Transverse colon (tissue), 4 donors: Measurements from ENCODE around the gene PCNX4. TPM values are rescaled to one million over a fixed set of nuclear protein-coding genes. Genes with fewer than 3 reads are reported as not detected.

ENCODE experiments used
- DNase-seq: peaks from one replicate; pipeline ENCODE4 v3.0.0-alpha.2; 2019
- H3K27ac ChIP-seq, 4 donors: fragments of 200-600 bp; sonication (generic); 2 replicates each; pipeline ENCODE4 v1.5.1; 2016 to 2018; ENCODE audit warnings: inconsistent platforms in 4 of 4
- H3K27me3 ChIP-seq: fragments of 200-600 bp; sonication (generic); 2 replicates; pipeline ENCODE4 v1.5.1; 2017; ENCODE audit warnings: inconsistent platforms
- H3K36me3 ChIP-seq, 4 donors: fragments of 200-600 bp; sonication (generic); 2 replicates each; pipeline ENCODE4 v1.5.1; 2017 to 2019; ENCODE audit warnings: inconsistent platforms in 4 of 4
- H3K4me1 ChIP-seq, 4 donors: fragments of 200-600 bp; sonication (generic); 2 replicates each; pipeline ENCODE4 v1.5.1; 2017 to 2020; ENCODE audit warnings: inconsistent platforms in 4 of 4
- H3K4me3 ChIP-seq, 4 donors: fragments of 200-600 bp; sonication (generic); 1 replicate in 1 of 4; 2 replicates in 3 of 4; pipeline versions ENCODE4 v1.5.1 to v1.6.1; 2017 to 2019; ENCODE audit warnings: inconsistent platforms in 4 of 4
- H3K9me3 ChIP-seq, 2 donors: fragments of 200-600 bp; sonication (generic); 2 replicates each; pipeline ENCODE4 v1.5.1; 2017 to 2019; ENCODE audit warnings: inconsistent platforms in 2 of 2
- CTCF ChIP-seq, 5 experiments: fragments of 200-600 bp in 3 of 5; fragments of 450-650 bp in 2 of 5; sonication (generic) in 3 of 5; IDR thresholded peaks; 1 replicate in 2 of 5; 2 replicates in 3 of 5; pipeline ENCODE4 v1.5.1; 2016 to 2017; ENCODE audit warnings: antibody characterized with exemption in 5 of 5, inconsistent platforms in 3 of 5, mild to moderate bottlenecking in 2 of 5, moderate library complexity in 1 of 5
- EP300 ChIP-seq: sonication (generic); formaldehyde crosslinking; IDR thresholded peaks from one replicate; pipeline ENCODE4 v1.6.1; 2017; ENCODE audit warnings: antibody characterized with exemption, low read depth
- POLR2A ChIP-seq: fragments of 450-650 bp; IDR thresholded peaks from one replicate; pipeline ENCODE4 v1.6.1; 2016; ENCODE audit warnings: antibody characterized with exemption, mild to moderate bottlenecking, moderate library complexity
- POLR2AphosphoS5 ChIP-seq, 3 donors: sonication (generic); formaldehyde crosslinking; IDR thresholded peaks; one replicate each; pipeline ENCODE4 v1.6.1; 2016; ENCODE audit warnings: antibody characterized with exemption in 3 of 3
- WGBS, 2 donors: methylation state at CpG; one replicate each; pipeline ENCODE4 v1.1.5; 2018; ENCODE audit warnings: low coverage in 1 of 2; 5-methylcytosine and 5-hydroxymethylcytosine counted together
- in situ Hi-C, 4 donors: fragments of 200-750 bp; cut with MboI; loops; one replicate each; pipeline versions ENCODE4 v1.15.0 to v1.15.1; 2017; ENCODE audit warnings: low sequenced_read_pairs in 3 of 4, low pct_ligation_motif_present in 1 of 4, low pct_unique_long_range_greater_than_20kb in 1 of 4
- intact Hi-C: fragments of 100-400 bp; cut with DNase I; formaldehyde crosslinking; loops from one replicate; pipeline ENCODE4 v1.15.1; 2023; ENCODE audit warnings: low total_unique reads
- total RNA-seq, 4 donors: library from RNA; depleted of rRNA; stranded (reverse); fragments of >200 nt; gene quantifications; one replicate each; pipeline ENCODE4 v1.1.0, GENCODE V29; 2016

PCNX4 gene
- total RNA-seq, 4 donors from 2014 or later = 32.9 to 118 (median 54.8) TPM

- H3K9me3 ChIP-seq = no peaks in the 10 kb centered on the region
- TF ChIP-seq POLR2AphosphoS5 (IDR thresholded peaks at IDR 0.05) (peak; percentile 68 to 86 (median 85)), EP300 (no peak), POLR2A (peak; percentile 74), CTCF (IDR thresholded peaks at IDR 0.05) (peak in 3 of 5 experiments; percentile 44 to 56 (median 49))
- 0 to 1% methylated on average over 4 to 54 of the region's 68 CpGs for WGBS, 2 donors
- peak within 1 kb of the TSS; percentile 53 to 83 (median 66) for H3K4me3 ChIP-seq
- in situ Hi-C loops = loop anchor here in 1 of 4 donors (10.0 kb wide), 1 partner anchor 80 kb away; no protein-coding TSS in a partner anchor
- DNase-seq = peak; percentile 86
- H3K36me3 ChIP-seq = no peaks in the 10 kb centered on the region
- intact Hi-C loops = loop anchor here (10.0 kb wide), 1 partner anchor 70 kb away; the partner anchor contains the start of gene PCNX4
- H3K4me1 ChIP-seq = peaks cover 5 to 25% (median 7%) of the 10 kb centered on the region in 4 donors
- peak within 1 kb of the TSS; percentile 90 to 96 (median 94) for H3K27ac ChIP-seq
- H3K27me3 ChIP-seq = no peaks in the 10 kb centered on the region
Measured at GRCh38 chr14:60164712-60165546, 73.2 kb downstream of the PCNX4 start, which contains the start of gene DHRS7. TSS of gene DHRS7 (minus strand) at chr14:60165398. CDS start at chr14:60165309, 89 bp downstream.

- TF ChIP-seq CTCF (IDR thresholded peaks at IDR 0.05) (peak in 2 of 5 experiments; percentile 22 to 32), POLR2A (no peak)
- Histone ChIP-seq H3K4me3 (peak overlapping the region; percentile 53 to 83 (median 66)), H3K27ac (peak overlapping the region; percentile 90 to 96 (median 94)), H3K27me3 (no peaks in the 10 kb centered on the region), H3K9me3 (no peaks in the 10 kb centered on the region), H3K36me3 (no peaks in the 10 kb centered on the region), H3K4me1 (peaks cover 5 to 25% (median 7%) of the 10 kb centered on the region in 4 donors)
- intact Hi-C loops = loop anchor here (10.0 kb wide), 1 partner anchor 71 kb away; the partner anchor contains the start of gene PCNX4
- in situ Hi-C loops = loop anchor here in 1 of 4 donors (10.0 kb wide), 1 partner anchor 81 kb away; no protein-coding TSS in a partner anchor
- WGBS, 2 donors = 0% methylated on average over 4 of the region's 4 CpGs; no CpG with 5 or more reads in 1 of the 2 donors
- DNase-seq = no peak
Measured at GRCh38 chr14:60165547-60165876, 73.8 kb downstream of the PCNX4 start.

- intact Hi-C loops = loop anchor here (10.0 kb wide), 1 partner anchor 71 kb away; the partner anchor contains the start of gene PCNX4
- H3K27ac ChIP-seq = peak overlapping the region; percentile 90 to 96 (median 94)
- 50 to 62% methylated on average over 3 of the region's 3 CpGs for WGBS, 2 donors
- no peaks in the 10 kb centered on the region for H3K9me3 ChIP-seq
- no peaks in the 10 kb centered on the region for H3K27me3 ChIP-seq
- no peak for TF ChIP-seq CTCF (IDR thresholded peaks at IDR 0.05)
- TF ChIP-seq EP300 = no peak
- no peak for TF ChIP-seq POLR2AphosphoS5 (IDR thresholded peaks at IDR 0.05)
- TF ChIP-seq POLR2A = no peak
- peaks cover 5 to 25% (median 7%) of the 10 kb centered on the region in 4 donors for H3K4me1 ChIP-seq
- in situ Hi-C loops = loop anchor here in 1 of 4 donors (10.0 kb wide), 1 partner anchor 81 kb away; no protein-coding TSS in a partner anchor
- no peak for DNase-seq
- no peak overlapping the region for H3K4me3 ChIP-seq
- no peaks in the 10 kb centered on the region for H3K36me3 ChIP-seq
Measured at GRCh38 chr14:60166142-60166541, 74.4 kb downstream of the PCNX4 start.

- TF ChIP-seq POLR2AphosphoS5 (IDR thresholded peaks at IDR 0.05) = no peak
- no peak for TF ChIP-seq EP300
- TF ChIP-seq CTCF (IDR thresholded peaks at IDR 0.05) = no peak
- no peak for TF ChIP-seq POLR2A
- WGBS, 2 donors = 96 to 99% methylated on average over 3 of the region's 3 CpGs
- in situ Hi-C loops = loop anchor here in 1 of 4 donors (10.0 kb wide), 1 partner anchor 85 kb away; no protein-coding TSS in a partner anchor
- no peak overlapping the region for H3K27ac ChIP-seq
- H3K4me3 ChIP-seq = no peak overlapping the region
- intact Hi-C loops = loop anchor here (10.0 kb wide), 1 partner anchor 75 kb away; the partner anchor contains the start of gene PCNX4
- H3K36me3 ChIP-seq = no peaks in the 10 kb centered on the region
- H3K4me1 ChIP-seq = peaks cover 0 to 13% (median 6%) of the 10 kb centered on the region in 4 donors
- no peaks in the 10 kb centered on the region for H3K27me3 ChIP-seq
- no peak for DNase-seq
- no peaks in the 10 kb centered on the region for H3K9me3 ChIP-seq
Measured at GRCh38 chr14:60169722-60170121, 78.0 kb downstream of the PCNX4 start.
